Activated CD4-positive, CD25-positive, alpha-beta regulatory T cell treated with anti-CD3 and anti-CD28 coated beads, Interleukin-2, amount 50 U/mL, for 16 hours (primary cell): ENCODE measurements around the gene LRSAM1.
"Not testable (repeated sequence)": the region's sequence is repeated elsewhere in the genome, so short reads cannot be mapped to it uniquely, and the experiment has no call there.

ENCODE experiments used
- DNase-seq: peaks from one replicate; pipeline ENCODE4 v3.0.0-alpha.2; 2020; ENCODE audit warnings: low read depth, low spot score

LRSAM1 gene

DNA sequence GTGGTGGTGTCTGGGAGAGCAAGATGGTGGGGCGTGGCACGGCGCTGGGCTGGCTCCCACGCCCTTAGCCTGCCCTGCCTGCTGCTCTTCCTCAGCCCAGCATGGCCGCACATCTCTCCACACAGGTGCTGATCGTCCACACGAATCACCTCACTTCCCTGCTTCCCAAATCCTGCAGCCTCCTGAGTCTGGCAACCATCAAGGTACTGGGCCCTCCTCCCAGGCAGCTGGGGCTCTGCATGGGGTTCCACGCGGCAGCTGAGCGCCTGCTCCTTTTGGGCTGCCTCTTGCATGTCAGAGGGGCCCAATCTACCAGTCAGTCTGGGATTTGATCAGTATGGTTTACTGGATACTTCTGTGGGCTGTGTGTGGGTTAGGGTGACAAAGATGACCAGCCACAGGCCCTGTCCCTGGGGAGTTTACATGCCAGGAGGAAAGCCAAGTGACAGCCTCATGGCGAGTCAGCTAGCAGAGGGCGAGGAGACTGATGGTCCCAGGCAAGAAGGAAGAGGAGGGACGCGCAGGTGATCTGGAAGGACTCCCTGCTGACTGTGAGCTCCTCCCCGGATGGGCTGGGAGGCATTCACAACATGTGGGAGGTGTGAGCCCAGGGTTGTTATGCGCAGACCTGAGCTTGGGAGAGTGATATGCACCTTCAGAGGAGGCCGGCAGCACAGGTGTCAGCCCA is 6.0 kb downstream of the LRSAM1 start:
- DNase-seq, result no peak

DNA sequence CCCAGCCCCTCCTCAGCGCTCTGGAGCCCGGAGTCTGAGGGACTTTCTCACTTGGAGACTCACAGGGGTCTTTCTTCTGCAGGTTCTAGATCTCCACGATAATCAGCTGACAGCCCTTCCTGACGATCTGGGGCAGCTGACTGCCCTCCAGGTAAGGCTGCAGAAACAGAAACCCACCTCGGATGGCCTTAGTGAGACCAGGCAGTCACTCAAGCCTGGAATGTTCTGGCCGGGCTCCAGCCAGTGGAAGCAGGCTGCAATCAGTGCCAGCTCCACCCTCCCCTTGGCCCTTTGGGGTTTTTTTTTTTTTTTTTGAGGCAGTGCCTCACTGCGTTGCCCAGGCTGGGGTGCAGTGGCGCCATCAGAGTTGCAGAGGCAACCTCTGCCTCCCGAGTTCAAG is 7.6 kb downstream of the LRSAM1 start:
- no peak for DNase-seq

DNA sequence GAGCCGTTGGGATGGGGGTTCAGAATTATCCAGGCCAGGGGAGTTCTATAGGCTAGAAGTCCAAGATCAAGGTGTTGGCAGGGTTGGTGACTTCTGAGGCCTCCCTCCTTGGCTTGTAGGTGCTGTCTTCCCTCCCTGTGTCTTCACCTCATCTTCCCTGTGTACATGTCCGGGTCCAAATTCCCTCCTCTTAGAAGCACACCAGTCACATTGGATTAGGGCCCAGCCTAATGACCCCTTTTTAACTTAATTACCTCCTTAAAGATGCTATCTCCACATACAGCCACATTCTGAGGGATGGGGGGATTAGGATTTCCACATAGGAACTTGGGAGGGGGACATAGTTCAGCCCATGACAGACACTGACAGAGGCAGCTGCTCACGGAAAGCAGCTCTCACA is 12.1 kb downstream of the LRSAM1 start:
- DNase-seq, result no peak

DNA sequence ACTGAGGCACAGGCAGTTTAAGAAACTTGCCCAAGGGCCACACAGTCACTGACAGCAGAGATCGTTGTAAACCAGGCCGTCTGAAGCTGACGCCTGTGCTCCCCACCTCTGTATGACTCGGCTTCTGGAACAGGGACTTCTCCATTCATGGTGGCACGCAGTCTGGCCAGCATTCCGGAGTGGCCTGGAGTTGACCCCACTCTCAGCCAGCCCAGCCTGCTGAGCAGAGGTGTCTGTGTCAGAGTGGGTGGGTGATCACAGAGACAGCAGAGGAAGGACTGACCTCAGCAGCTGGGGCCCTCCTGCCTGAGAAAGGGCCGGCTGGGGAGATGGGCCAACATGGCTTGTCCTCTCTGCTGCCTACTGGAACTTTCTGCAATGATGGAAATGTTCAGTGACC is 12.6 kb downstream of the LRSAM1 start:
- DNase-seq, result no peak

DNA sequence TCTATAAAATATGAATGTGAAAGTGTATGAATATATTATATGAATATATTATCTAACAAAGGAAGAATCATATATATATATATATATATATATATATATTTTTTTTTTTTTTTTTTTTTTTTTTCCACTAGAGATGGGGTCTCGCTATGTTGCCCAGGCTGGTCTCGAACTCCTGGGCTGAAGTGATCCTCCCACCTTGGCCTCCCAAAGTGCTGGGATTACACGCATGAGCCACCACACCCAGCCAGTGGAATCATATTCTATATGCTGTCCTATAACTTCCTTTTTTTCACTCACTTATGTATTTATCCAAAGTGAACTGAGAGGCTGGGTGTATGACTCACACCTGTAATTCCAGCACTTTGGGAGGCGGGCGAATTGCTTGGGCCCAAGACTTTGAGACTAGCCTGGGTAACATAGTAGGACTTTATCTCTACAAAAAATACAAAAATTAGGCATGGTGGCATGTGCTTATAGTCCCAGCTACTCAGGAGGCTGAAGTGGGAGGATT is 15.2 kb downstream of the LRSAM1 start:
- DNase-seq, result not testable (repeated sequence)

DNA sequence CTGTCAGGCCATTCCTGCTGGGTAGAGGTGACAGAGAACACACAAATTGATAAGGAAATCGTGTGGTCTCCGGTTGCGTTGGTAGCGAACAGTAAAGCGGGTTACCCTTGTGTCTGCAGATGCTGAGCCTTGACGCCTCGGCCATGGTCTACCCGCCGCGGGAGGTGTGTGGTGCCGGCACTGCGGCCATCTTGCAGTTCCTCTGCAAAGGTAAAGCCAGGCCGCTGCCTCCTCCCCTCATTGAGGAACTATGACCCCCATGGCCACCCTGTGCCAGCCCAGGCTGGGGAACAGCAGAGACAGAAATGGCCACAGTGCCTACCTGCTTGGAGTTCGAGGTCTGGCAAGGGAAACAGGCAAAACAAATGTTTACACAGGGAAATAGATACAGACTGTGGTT is 16.3 kb downstream of the LRSAM1 start:
- DNase-seq, result no peak

DNA sequence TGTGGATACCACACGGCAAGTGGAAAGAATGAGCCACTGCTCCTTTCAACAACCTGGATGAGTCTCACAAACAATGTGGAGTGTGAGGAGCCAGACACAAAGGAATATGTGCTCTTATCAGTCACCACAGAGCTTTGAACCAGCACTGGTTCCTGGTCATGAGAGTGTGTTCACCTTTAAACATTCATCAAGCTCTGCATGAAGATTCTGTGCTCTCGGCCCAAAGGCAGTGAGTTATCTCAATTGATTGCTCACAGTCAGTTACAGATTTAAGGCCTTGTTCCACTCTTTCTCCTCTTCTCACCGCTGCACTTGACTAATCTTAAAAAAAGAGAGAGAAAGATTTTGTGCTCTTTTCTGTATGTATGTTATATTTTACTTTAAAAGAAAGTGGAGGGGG is 19.4 kb downstream of the LRSAM1 start:
- no peak for DNase-seq

DNA sequence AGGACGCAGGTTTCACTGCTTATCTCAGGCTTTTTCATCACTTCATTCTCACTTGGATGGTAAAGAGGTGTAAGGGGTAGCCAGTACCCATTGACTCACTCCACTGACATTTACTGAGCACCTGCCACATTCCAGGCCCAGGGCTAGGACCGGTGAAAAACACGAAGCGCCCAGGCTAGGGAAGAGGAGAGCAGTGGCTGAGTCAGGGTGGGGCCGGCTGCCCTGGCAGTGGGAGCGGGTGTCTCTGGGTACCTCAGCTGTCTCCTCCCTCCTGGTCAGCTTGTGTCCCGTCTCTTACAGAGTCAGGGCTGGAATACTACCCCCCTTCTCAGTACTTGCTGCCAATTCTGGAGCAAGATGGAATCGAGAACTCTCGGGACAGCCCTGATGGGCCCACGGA is 22.2 kb downstream of the LRSAM1 start:
- no peak for DNase-seq

DNA sequence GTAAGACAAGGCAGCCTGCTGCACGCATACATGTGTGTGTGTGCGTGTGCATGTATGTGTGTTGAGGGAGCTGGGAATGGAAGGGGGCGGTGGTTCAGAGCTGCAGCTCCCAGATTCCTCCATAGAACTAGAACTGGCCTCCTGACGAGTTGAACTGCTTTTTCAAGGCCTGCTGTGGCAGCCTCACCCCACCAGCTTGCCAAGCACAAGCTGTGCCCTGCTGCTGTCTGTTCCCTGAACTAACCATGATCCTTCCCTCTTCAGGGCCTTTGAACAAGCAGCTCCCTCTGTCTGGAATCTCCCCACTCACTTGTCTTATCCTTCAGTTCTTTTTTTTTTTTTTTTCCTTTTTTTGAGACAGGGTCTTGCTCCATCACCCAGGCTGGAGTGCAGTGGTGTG is 22.6 kb downstream of the LRSAM1 start:
- no peak for DNase-seq

DNA sequence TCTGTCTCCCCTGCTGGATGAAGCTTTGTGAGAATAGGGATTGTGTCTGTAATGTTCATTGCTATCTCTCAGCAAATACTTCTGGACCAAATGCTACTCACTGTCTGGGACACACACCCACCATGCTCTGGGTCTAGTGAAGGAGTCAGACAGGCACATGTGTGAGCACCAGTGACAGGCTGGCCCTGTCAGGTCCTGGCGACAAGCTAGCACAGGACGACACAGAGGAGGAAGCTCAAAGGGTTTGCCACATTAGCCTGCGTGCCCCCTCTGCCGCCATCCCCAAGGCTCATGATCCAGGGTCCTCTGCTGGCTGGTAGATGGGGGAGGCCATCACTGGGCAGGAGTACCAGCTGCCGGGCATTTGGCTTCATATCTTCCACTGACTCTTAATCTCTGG is 23.3 kb downstream of the LRSAM1 start:
- DNase-seq, result no peak

DNA sequence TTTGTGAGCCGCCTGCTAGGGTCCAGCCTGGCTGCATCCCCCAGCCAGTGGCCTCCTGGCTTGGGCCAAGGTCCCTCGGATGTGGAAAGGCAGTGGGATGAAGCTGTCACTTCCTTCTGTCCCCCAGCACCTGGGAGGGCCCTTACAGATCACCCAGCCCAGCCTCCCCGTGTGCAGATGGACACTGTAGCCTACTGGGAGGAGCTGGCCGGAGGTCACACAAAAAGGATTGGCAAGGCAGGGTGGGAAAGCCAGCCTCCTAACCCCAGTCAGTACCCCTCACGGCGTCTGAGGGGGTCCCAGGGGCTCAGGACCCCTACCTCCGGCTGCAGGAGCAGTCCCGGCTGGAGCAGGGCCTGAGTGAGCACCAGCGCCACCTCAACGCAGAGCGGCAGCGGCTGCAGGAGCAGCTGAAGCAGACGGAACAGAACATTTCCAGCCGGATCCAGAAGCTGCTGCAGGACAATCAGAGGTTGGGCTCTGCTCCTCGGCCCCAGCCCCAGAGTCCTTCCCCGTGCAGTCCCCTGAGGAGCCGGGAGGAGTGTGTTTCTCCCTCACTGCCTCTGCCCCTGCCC is 28.3 kb downstream of the LRSAM1 start:
- DNase-seq, result no peak

DNA sequence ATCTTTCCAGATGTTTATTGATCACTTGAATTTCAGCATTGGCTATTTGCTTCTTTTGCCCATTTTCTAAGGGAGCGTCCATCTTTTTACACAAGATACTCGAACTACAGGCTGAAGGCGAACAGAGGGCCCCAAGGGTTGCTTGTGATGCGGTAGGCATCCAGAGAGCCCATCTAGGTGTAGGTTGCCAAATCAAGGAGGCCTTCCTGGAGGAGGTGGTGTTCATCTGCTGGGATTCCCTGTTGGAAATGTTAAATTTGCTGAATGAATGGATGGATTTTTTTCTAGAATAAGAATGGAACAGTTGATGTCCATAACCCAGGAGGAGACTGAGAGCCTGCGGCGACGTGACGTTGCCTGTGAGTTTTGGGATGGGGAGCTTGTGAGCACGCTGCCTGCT is 31.4 kb downstream of the LRSAM1 start:
- DNase-seq, result no peak

DNA sequence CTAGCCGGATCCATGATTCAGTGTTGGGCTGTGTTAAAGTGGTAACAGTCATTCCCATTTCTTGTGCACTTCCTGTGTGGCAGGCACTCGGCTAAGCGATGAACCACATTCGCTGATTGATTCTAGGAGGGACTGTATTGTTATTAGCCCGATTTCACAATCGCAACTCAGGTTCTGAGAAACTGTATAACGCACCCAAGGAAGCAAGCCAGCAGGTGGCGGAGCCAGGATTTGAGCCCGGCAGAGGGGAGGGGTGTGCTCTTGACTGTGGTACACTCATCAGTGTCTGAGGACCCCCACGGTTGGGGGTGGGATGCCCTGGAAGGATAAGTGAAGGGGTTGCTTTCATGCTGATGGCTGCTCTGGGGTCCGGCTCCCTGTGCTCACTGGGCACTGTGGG is 34.7 kb downstream of the LRSAM1 start:
- DNase-seq, result no peak

DNA sequence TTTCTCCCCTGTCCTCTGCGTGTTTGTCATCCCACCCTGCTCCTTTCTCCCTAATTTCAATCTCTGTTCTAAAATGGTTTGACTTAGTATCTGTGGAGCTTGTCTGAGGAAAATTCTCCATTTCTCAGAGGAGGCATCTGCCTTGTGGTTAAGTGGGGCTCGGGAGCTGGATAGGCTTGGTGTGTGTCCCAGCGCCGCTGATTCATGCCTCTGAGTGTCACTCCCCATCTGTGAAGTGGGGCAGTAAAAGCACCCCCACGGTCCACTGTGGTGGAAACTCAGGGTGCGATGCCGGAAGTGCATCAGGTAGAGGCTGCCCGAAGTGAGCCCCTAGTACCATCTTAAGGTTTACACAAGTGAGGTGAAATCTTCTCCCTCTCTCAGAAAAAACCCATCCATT is 37.6 kb downstream of the LRSAM1 start:
- no peak for DNase-seq

DNA sequence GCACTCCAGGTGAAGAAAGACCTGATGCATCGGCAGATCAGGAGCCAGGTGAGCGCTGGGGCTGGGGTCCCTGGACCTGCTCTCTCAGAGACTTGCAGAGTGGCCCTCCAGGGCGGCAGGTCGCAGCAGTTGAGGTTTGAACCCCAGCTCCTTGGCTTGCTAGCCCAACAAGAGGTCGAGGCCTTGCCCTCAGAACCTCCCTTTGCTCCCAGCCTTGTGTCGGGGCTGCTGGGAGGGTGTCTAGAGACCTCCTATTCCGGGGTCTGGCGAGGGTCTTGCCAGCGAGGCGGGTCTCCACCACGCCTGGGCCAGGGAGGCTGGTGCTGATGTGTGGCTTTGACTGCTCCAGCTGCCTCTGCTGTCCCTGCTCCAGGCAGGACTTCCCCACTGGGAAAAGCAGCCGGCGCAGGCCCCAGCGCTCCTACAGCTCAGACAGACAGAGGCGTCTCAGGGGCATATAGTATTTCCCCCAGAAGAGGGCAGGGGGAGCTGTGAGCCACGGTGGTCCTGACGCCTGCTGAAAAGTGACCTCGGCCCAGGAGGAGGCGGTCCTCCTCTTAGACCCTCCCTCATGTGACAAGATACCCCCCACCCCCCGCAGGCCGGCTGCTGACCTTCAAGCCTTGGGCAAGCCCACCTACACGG is 38.3 kb downstream of the LRSAM1 start:
- no peak for DNase-seq

DNA sequence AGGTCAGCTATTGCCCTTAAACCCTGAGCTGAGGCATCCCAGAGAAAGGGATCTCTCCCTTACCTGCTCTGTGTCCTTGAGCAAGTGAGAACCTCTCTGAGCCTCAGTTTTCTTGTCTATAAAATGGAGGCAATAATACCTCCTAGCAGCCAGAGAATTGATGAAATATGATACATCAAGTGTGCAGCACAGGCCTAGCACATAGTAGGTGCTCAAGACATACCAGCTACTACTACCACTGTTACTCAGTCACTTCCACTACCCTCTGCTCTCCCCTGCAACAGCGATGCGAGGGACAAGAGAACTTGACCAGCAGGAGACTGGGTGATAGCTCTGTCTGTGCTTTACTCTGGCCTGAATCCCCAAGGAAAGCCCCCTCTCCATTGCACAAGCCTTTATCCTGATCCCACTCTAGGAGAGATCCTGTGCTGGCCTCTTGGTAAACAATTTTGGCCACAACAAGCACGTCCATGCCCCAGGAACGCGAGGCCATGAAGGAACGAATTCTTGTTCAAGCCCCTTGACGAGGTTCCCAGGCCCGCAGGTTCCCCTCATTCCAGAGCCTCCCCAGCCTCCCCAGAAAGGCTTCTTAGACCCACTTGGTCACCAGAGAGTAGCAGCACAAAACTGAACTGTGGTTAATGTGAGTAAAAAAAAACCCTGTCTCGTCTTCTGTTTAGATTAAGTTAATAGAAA is 39.4 kb downstream of the LRSAM1 start:
- no peak for DNase-seq

DNA sequence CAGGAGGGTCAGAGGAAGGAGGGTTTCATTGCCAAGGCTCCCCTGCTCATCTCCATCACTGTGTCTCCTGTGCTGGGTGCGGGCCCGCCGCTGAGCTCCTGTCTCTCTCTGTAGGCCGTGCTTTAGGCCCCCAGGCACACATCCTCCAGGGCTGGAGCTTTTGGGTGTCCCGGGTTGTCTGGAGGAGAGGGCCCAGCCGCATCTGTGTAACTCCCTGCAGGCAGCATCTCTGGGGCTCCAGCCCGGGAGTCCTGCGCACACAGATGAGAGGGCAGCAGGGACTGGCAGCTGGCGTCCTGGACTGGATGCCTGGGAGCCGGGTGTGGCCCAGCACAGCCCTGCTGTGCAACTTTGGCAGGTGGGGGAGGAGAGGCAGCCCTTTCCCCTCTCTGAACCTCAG is 40.2 kb downstream of the LRSAM1 start:
- DNase-seq, result no peak

DNA sequence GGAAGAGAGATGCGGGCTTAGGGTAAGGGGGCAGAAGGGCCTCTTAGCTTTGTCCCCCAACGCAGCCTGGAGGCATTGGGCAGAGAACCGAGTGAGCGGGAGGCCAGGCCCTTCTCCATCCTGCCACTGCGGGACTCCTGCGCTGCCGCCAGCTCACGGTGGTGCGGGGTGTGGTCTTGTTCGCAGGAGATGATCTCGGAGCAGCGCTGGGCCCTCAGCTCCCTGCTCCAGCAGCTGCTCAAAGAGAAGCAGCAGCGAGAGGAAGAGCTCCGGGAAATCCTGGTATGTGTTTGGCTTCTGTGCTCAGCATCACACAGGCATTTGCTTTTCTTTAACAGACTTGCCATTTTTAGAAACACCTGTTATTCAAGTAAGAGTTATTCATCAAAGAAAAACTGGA is 41.3 kb downstream of the LRSAM1 start:
- DNase-seq, result no peak

DNA sequence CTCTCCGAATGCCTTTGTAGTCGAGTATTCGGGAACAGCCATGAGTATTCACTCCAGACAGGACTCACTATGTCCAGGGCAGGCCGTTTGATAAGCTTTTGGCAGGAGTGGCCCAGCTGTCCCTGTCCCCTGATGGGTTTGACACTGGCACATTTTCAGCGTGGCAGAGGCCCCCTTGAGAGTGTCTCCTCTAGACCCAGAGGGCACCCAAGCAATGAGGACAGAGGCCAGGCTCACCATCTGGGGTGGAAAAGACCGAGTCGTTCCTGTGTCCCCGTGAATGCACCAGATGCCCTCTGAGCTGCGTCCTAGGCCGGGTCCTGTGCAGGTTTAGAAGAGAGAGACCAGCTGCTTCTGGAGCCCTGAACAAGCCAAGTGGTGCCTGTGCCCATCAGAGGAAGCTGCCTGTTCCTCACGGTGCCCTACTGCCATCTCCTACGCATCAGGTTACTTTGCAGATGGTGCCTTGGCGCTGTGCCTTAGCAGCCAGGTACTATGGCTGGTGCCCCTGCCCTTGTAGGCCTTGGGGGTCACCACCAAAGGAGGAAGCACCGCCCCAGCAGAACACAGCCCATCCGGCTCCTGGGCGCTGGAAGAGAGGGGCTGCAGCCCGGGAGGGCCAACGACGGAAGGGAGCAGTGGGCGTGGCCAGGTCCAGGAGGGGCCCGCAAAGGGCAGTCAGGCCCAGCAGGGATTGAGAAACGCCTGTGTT is 42.4 kb downstream of the LRSAM1 start:
- DNase-seq, result no peak

DNA sequence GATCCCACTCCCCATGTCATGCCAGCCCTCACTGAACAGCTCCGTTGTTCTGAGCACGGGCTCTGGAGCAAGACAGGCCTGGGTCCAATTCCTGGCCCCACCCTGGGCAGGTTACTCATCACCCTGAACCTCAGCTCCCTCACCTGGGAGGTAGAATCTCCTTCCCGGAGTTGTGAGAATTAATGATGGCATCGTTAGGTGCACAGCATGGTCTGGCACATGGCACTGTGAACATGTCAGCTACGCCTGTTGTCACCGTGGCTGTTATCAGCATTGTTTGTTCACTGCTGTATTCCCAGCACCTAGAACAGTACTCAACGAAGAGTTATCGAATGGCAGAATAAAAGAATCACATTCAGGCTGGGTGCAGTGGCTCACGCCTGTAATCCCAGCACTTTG is 43.0 kb downstream of the LRSAM1 start:
- no peak for DNase-seq

DNA sequence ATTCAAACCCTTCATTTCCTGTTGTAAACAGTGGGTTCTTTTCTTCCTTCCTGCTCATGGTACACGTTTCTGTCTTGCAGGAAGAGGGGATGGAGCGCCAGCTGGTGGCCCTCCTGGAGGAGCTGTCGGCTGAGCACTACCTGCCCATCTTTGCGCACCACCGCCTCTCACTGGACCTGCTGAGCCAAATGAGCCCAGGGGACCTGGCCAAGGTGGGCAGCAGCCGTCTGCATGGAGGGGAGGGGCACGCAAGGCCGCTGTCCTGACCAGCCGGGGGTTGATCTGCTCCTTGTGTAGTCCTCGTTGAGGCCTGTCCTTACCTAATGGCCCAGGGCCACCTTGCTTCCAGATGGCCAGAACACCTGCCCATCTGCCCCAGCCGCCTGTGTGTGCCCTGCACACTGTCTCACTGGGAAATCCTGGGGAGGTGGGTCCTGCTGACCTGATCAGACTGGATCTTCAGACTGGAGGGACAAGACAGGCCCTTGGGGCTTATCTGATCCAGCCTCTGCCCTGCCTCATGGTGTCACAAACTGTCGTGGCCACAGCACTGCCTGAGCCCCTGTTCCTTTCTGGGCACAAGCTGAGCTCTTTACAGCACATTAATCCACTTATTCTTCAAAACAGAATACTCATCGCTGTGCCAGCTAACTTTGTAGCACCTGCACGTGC is 44.7 kb downstream of the LRSAM1 start:
- DNase-seq, result no peak
